HG03558 (cell line): ENCODE measurements around the gene CDC20.
"Not testable (repeated sequence)": the region's sequence is repeated elsewhere in the genome, so short reads cannot be mapped to it uniquely, and the experiment has no call there.

Source experiments
- ATAC-seq: cut with Tn5 transposase; IDR thresholded peaks from one replicate; pipeline ENCODE4 v1.9.1; 2021; ENCODE audit warnings: moderate number of reproducible peaks; ENCODE audit not compliant: unreplicated experiment; ENCODE audit errors: extremely low read depth

Gene CDC20

DNA sequence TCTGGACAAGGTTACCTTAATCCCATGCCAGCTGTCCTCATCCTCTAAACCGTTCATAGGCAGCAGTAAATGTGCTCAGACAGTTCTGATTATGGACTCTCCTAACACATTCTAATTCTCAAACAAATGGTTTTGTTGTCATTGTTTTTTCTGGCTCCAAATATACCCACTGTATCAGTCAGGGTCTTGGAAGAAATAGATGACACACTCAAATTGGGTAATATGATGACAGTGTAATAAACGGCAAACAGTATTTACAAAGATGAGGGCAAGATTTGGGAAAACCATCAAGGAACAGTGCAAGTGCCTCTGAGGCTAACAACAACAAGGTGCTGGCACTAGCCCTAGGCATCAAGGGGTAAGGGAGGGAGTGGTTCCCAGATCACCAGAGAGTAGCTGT is 4.3 kb upstream of the CDC20 start:
- no peak for ATAC-seq

DNA sequence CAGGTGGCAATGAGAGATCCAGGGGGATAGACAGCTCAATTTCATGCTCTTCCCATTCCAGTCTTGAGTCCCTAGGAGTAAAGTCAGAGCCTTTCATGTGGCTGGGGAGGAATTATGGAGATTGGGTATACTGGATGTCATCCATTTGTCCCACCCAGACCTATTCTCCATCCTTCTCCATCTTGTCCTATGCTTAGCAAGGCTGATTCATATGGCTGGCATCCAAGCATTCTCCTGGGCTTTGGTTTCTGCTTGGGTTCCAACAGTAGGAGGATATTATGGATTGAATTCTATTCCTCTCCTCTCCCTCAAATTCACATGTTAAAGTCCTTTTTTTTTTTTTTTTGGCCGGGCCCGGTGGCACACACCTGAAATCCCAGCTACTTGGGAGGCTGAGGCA is 3.8 kb upstream of the CDC20 start:
- no peak for ATAC-seq

DNA sequence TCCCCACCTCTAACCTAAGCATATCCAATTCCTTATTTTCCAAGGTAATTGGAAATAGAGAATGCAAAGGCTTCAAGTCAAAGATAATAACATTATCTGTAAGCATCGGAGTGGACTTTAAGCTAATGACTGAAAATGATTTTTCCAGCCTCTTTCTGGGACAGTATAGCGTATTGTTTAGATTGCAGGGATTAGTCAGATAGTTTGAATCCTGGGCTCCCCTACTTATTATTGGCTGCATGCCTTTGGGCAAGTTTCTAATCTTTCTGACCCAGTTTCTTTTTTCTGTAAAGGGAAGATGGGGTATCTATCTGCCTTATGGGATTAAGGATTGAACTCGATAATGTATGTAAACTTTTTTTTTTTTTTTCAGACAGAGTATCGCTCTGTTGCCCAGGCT is 1.5 kb upstream of the CDC20 start:
- ATAC-seq = no peak

GRCh38 chr1:43358121-43358745 is 548 bp upstream of the CDC20 start:
- ATAC-seq = no peak

GRCh38 chr1:43359696-43360095 is 915 bp downstream of the CDC20 start:
- no peak for ATAC-seq

- ATAC-seq = no peak
Measured at GRCh38 chr1:43360616-43361015, 1.8 kb downstream of the CDC20 start.

- ATAC-seq = no peak
Measured at GRCh38 chr1:43363283-43363934, 4.6 kb downstream of the CDC20 start.

- no peak for ATAC-seq
Measured at GRCh38 chr1:43363935-43364525, 5.2 kb downstream of the CDC20 start.

- no peak for ATAC-seq
Measured at GRCh38 chr1:43365678-43366077, 6.9 kb downstream of the CDC20 start.

- no peak for ATAC-seq
Measured at GRCh38 chr1:43366179-43366578, 7.4 kb downstream of the CDC20 start.

DNA sequence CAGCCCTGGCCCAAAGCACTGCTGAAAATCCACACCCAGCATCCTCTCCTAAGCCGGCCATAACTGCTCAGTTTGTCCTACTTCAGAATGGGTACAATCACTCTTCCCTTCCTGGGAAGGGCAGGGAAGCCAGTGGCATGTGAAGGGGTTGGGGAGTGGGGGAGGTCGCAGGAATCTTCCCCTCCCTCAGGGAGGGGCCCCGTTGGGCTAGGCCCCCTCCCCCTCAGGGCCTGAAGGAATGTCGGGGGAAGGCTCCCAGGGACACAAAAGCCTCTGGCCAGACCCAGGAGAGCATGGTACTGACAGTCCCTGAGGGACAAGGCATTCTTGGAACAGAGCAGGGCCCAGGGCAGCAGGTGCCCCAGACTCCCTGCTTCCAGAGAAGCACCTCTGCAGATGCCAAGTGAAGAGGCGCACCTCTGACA is 7.8 kb downstream of the CDC20 start:
- no peak for ATAC-seq

- ATAC-seq = no peak
Measured at GRCh38 chr1:43367026-43367903, 8.5 kb downstream of the CDC20 start.

GRCh38 chr1:43367904-43368645 is 9.3 kb downstream of the CDC20 start, which contains the start of gene ELOVL1:
Gene ELOVL1 (minus strand): TSS chr1:43368011. CDS start chr1:43365609, 2,402 bp downstream.
- ATAC-seq = no peak

- no peak for ATAC-seq
Measured at GRCh38 chr1:43368646-43369020, 9.9 kb downstream of the CDC20 start.

DNA sequence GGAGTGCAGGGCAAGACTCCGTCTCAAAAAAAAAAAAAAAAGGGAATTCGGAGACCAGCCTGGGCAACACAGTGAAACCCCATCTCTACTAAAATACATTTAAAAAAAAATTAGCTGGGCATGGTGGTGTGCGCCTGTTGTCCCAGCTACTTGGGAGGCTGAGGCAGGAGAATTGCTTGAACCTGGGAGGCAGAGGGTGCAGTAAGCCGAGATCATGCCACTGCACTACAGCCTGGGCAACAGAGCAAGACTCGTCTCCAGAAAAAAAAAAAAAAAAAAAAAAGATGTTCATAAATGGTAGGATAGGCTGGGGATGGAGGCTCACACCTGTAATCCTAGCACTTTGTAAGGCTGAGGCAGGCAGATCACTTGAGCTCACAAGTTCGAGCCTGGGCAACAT is 11.0 kb downstream of the CDC20 start:
- ATAC-seq = not testable (repeated sequence)

- no peak for ATAC-seq
Measured at GRCh38 chr1:43370564-43370963, 11.8 kb downstream of the CDC20 start.

- no peak for ATAC-seq
Measured at GRCh38 chr1:43372172-43372571, 13.4 kb downstream of the CDC20 start.

DNA sequence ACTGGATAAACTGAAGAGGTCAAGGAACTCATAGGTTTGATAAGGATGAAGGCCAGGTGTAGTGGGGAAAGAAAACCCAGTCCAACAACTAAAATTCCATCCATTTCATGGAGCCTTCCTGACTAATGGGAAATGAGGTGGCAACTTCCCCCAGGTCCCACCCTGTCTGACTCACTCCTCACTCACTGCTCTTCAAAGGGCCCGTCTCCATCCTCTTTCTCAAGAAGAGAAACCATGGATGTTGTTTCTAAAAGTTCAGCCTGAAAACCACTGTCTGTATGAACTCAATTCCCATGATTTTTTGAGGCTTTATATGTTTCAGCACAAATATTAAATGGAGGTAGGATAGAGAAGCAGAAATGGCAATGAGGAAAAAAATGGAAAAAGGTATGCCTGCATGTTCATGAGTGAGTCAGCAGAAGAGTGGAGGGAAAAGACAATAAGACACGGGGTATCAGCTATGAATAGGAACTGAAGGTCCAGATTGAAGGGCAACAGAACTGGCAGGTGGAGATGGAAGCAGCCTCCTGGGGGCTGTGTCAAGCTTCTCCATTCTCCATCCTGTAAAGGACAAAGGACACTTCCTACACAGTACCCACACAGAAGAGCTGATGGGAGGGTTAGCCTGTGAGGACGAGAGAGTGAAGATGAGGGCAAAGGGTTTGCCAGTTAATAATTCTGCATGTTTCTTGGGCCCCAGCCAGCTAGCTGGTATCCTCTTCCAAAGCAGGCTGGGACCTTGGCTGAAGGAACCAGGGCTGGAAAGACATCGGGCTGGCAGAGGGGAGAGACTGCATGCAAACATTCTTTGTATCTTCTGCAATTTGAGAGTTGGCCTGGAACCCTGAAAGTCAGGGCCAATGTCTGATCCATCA is 14.5 kb downstream of the CDC20 start:
- no peak for ATAC-seq

DNA sequence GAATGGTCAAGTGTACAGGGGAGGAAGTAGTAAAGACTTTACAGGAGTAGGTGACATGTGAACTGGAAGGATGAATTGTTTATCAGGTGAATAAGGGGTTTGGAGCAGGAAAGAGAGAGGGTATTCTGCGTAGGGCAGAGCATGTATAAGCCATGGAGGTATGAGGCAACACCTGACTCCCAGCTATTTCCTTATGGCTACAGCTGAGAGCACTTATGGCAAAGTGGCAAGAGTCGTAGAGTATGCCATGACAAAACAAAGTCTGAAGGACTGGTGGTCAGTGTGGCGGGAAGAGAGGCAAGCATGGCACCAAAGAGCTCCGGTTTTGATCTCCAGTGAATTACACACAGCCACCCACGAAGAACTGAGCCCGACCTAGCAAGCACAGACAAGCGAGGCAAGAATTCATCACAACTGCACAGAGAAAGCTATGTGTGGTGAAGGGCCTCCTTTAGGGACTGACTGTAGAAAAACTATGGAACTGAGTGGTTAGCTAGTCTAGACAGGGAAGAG is 18.0 kb downstream of the CDC20 start:
- no peak for ATAC-seq
